HCT116 (cell line): Measurements from ENCODE around the gene AMOTL1. TPM values are rescaled to one million over a fixed set of nuclear protein-coding genes. Genes with fewer than 3 reads are reported as not detected.

Experiments
- ATAC-seq: fragments of 200-7000 bp; cut with Tn5 transposase; 2 replicates; pipeline ENCODE4 v1.9.1; 2020; ENCODE audit warnings: mild to moderate bottlenecking, moderate library complexity
- BruUV-seq: library from RNA; stranded (reverse); fragments of 400-500 nt; replicated peaks from 2 replicates; lab custom pipeline; 2021; lab: Mats Ljungman, UMichigan
- CTCF ChIA-PET: fragments of 300-600 bp; sonication (Branson Sonifier 250); formaldehyde crosslinking; loops from one replicate; lab custom pipeline; 2021; ENCODE audit warnings: antibody characterized with exemption; lab: Charles Lee
- POLR2A ChIA-PET: fragments of 300-600, 350-600 bp; sonication (Branson Sonifier 250); formaldehyde crosslinking; loops from one replicate; lab custom pipeline; 2021; ENCODE audit warnings: antibody characterized with exemption; lab: Charles Lee
- RAD21 ChIA-PET, 2 experiments: fragments of 300-600 bp; sonication (Branson Sonifier 250); formaldehyde crosslinking; loops; one replicate each; lab custom pipeline; 2023; ENCODE audit warnings: low total read pairs in 2 of 2; ENCODE audit not compliant: uncharacterized antibody in 2 of 2, unreplicated experiment in 2 of 2, low non-redundant PET in 1 of 2; lab: Charles Lee
- DNase-seq: peaks from one replicate; pipeline ENCODE4 v3.0.0-alpha.2; 2010; ENCODE audit warnings: low read depth, low spot score
- H2AFZ ChIP-seq: fragments of 200-600 bp; shearing (Covaris generic), sonication (generic); 2 replicates; pipeline ENCODE4 v1.6.1; 2017; ENCODE audit warnings: low read depth, mixed run types, mixed read lengths, antibody characterized with exemption, low read length; ENCODE audit not compliant: poor library complexity, severe bottlenecking
- H3K27ac ChIP-seq: 2 replicates; pipeline ENCODE4 v1.5.1; 2012; ENCODE audit warnings: low read depth, low read length
- H3K27me3 ChIP-seq: fragments of 200-600 bp; sonication (generic); 2 replicates; pipeline ENCODE4 v1.6.1; 2016; ENCODE audit warnings: mixed run types, low read length, mixed read lengths; ENCODE audit not compliant: insufficient read depth
- H3K36me3 ChIP-seq, 2 experiments: fragments of 200-500 bp in 1 of 2; fragments of 200-600 bp in 1 of 2; sonication (Bioruptor generic) in 1 of 2; sonication (generic) in 1 of 2; 2 replicates each; pipeline versions ENCODE4 v1.5.1 to v1.6.1; 2014 to 2016; ENCODE audit warnings: low read length in 2 of 2, inconsistent platforms in 1 of 2, mixed read lengths in 1 of 2, mixed run types in 1 of 2; ENCODE audit not compliant: insufficient read depth in 2 of 2, control insufficient read depth in 1 of 2
- H3K4me1 ChIP-seq, 2 experiments: fragments of 200-600 bp in 1 of 2; sonication (generic) in 1 of 2; 2 replicates each; pipeline versions ENCODE4 v1.5.1 to v1.6.1; 2012 to 2017; ENCODE audit warnings: low read length in 2 of 2, inconsistent platforms in 1 of 2, mild to moderate bottlenecking in 1 of 2, mixed read lengths in 1 of 2, mixed run types in 1 of 2, moderate library complexity in 1 of 2; ENCODE audit not compliant: insufficient read depth in 2 of 2, control insufficient read depth in 1 of 2
- H3K4me2 ChIP-seq: fragments of 200-600 bp; sonication (generic); 2 replicates; pipeline ENCODE4 v1.6.1; 2017; ENCODE audit warnings: mixed run types, low read length, mixed read lengths
- H3K4me3 ChIP-seq, 2 experiments: fragments of 200-600 bp in 1 of 2; sonication (generic) in 1 of 2; replicated peaks in 1 of 2; 2 replicates each; pipeline ENCODE4 v1.5.1; 2011 to 2016; ENCODE audit warnings: low read length in 2 of 2, control low read depth in 1 of 2, low read depth in 1 of 2, mild to moderate bottlenecking in 1 of 2, mixed read lengths in 1 of 2, mixed run types in 1 of 2
- H3K79me2 ChIP-seq: fragments of 200-600 bp; sonication (generic); 2 replicates; pipeline ENCODE4 v1.6.1; 2017; ENCODE audit warnings: mild to moderate bottlenecking, mixed run types, low read length, moderate library complexity, mixed read lengths; ENCODE audit not compliant: insufficient read depth
- H3K9ac ChIP-seq: fragments of 200-600 bp; sonication (generic); 2 replicates; pipeline ENCODE4 v1.6.1; 2016; ENCODE audit warnings: low read length, mixed read lengths
- H3K9me2 ChIP-seq: fragments of 200-600 bp; sonication (generic), shearing (Covaris generic); 2 replicates; pipeline ENCODE4 v1.6.1; 2017; ENCODE audit warnings: mixed run types, mild to moderate bottlenecking, moderate library complexity; ENCODE audit not compliant: insufficient read depth
- H3K9me3 ChIP-seq, 2 experiments: fragments of 200-500 bp in 1 of 2; fragments of 200-600 bp in 1 of 2; sonication (Bioruptor generic) in 1 of 2; sonication (generic) in 1 of 2; 2 replicates each; pipeline ENCODE4 v1.6.1; 2014 to 2017; ENCODE audit warnings: low read length in 2 of 2, mixed read lengths in 2 of 2, inconsistent platforms in 1 of 2, low read depth in 1 of 2, mild to moderate bottlenecking in 1 of 2, mixed run types in 1 of 2, moderate library complexity in 1 of 2; ENCODE audit not compliant: control insufficient read depth in 1 of 2, insufficient read depth in 1 of 2
- H4K20me1 ChIP-seq: fragments of 200-600 bp; sonication (generic), shearing (Covaris generic); 2 replicates; pipeline ENCODE4 v1.6.1; 2017; ENCODE audit warnings: mixed run types, mild to moderate bottlenecking, moderate library complexity; ENCODE audit not compliant: insufficient read depth
- CTCF ChIP-seq, 3 experiments: fragments of 200-600 bp in 1 of 3; sonication (generic) in 1 of 3; IDR thresholded peaks in 2 of 3; conservative IDR thresholded peaks in 1 of 3; 2 replicates each; pipeline ENCODE4 v1.5.1; 2012 to 2017; ENCODE audit warnings: low read depth in 2 of 3, low read length in 2 of 3, antibody characterized with exemption in 1 of 3, borderline replicate concordance in 1 of 3, control low read depth in 1 of 3, mild to moderate bottlenecking in 1 of 3, mixed read lengths in 1 of 3, mixed run types in 1 of 3, moderate library complexity in 1 of 3; ENCODE audit not compliant: insufficient read depth in 1 of 3
- EZH2 ChIP-seq: fragments of 200-600 bp; sonication (generic); IDR thresholded peaks from 2 replicates; pipeline ENCODE4 v1.6.1; 2017; ENCODE audit warnings: antibody characterized with exemption, mixed run types
- FOSL1 ChIP-seq: IDR thresholded peaks from 2 replicates; pipeline ENCODE4 v1.6.1; 2012; ENCODE audit warnings: low read depth
- MAX ChIP-seq: IDR thresholded peaks from 2 replicates; pipeline ENCODE4 v1.6.1; 2012
- POLR2AphosphoS5 ChIP-seq: IDR thresholded peaks from 2 replicates; pipeline ENCODE4 v1.6.1; 2011; ENCODE audit warnings: mild to moderate bottlenecking, low read depth, low read length, moderate library complexity
- RAD21 ChIP-seq: IDR thresholded peaks from 2 replicates; pipeline ENCODE4 v1.6.1; 2012; ENCODE audit warnings: low read depth, mild to moderate bottlenecking
- REST ChIP-seq: IDR thresholded peaks from 2 replicates; pipeline ENCODE4 v1.6.1; 2012; ENCODE audit warnings: low read depth
- ZBTB33 ChIP-seq: IDR thresholded peaks from 2 replicates; pipeline ENCODE4 v1.6.1; 2011; ENCODE audit warnings: mild to moderate bottlenecking, low read length, moderate library complexity; ENCODE audit not compliant: insufficient replicate concordance; ENCODE audit errors: extremely low read depth
- intact Hi-C: fragments of 100-400 bp; cut with micrococcal nuclease; formaldehyde crosslinking; loops from 2 replicates; pipeline ENCODE4 v1.10.0; 2022
- total RNA-seq: library from RNA; stranded (reverse); gene quantifications from one replicate; pipeline ENCODE4 v1.2.1, GENCODE V29; 2021; ENCODE audit not compliant: unreplicated experiment

Gene AMOTL1
- total RNA-seq, 1 experiment from 2014 or later = 27.6 TPM

- no peak for DNase-seq
- Histone ChIP-seq H3K4me1 (no peaks in the 10 kb centered on the region; a peak in 1 of 4 replicates), H3K9ac (no peak overlapping the region), H3K4me3 (no peak overlapping the region), H3K27ac (no peak overlapping the region), H3K36me3 (no peaks in the 10 kb centered on the region), H3K9me2 (no peaks in the 10 kb centered on the region), H3K4me2 (no peak overlapping the region), H3K27me3 (no peaks in the 10 kb centered on the region), H3K79me2 (no peaks in the 10 kb centered on the region), H3K9me3 (no peaks in the 10 kb centered on the region), H2AFZ (no peak overlapping the region), H4K20me1 (no peaks in the 10 kb centered on the region)
- intact Hi-C loops = no loop called here
- RAD21 ChIA-PET = no interaction called here
- POLR2A ChIA-PET = no interaction called here
- TF ChIP-seq CTCF (IDR thresholded peaks at IDR 0.05 in 2 of 3, conservative IDR thresholded peaks at IDR 0.05 in 1 of 3; ENCODE audit: borderline replicate concordance in 1 of 3, insufficient read depth in 1 of 3, low read depth in 2 of 3, low read length in 2 of 3) (no peak), FOSL1 (no peak), POLR2AphosphoS5 (no peak), MAX (no peak), REST (no peak), EZH2 (no peak), ZBTB33 (no peak), RAD21 (no peak)
- no peak for ATAC-seq
- CTCF ChIA-PET = no interaction called here
- no TSS peak for BruUV-seq
Measured at GRCh38 chr11:94754819-94755218, 13.3 kb upstream of the AMOTL1 start.
